GM23248 (cell line): Measurements from ENCODE around the gene CISH. TPM values are rescaled to one million over a fixed set of nuclear protein-coding genes. Genes with fewer than 3 reads are reported as not detected.

Source experiments
- DNase-seq: peaks from one replicate; pipeline ENCODE4 v3.0.0-alpha.2; 2015
- H2AFZ ChIP-seq: fragments of 200-600 bp; sonication (generic); 2 replicates; pipeline ENCODE4 v1.6.1; 2016; ENCODE audit warnings: antibody characterized with exemption
- H3F3A ChIP-seq: fragments of 200-600 bp; sonication (generic); 2 replicates; pipeline ENCODE4 v1.6.1; 2016; ENCODE audit warnings: mild to moderate bottlenecking, antibody characterized with exemption, mixed run types; ENCODE audit not compliant: insufficient read depth
- H3K27ac ChIP-seq: fragments of 200-600 bp; sonication (generic); 2 replicates; pipeline ENCODE4 v1.5.1; 2016; ENCODE audit warnings: mild to moderate bottlenecking
- H3K27me3 ChIP-seq: fragments of 200-600 bp; sonication (generic); replicated peaks from 2 replicates; pipeline ENCODE4 v1.6.1; 2016; ENCODE audit warnings: mild to moderate bottlenecking; ENCODE audit not compliant: insufficient read depth
- H3K36me3 ChIP-seq: fragments of 200-600 bp; sonication (generic); 2 replicates; pipeline ENCODE4 v1.6.1; 2016; ENCODE audit warnings: low read depth, mild to moderate bottlenecking
- H3K4me1 ChIP-seq: fragments of 200-600 bp; sonication (generic); 2 replicates; pipeline ENCODE4 v1.6.1; 2016; ENCODE audit warnings: mild to moderate bottlenecking; ENCODE audit not compliant: insufficient read depth
- H3K4me2 ChIP-seq: fragments of 200-600 bp; sonication (generic); one replicate; pipeline ENCODE4 v1.6.1; 2016; ENCODE audit warnings: mild to moderate bottlenecking; ENCODE audit not compliant: unreplicated experiment
- H3K4me3 ChIP-seq: fragments of 200-600 bp; sonication (generic); 2 replicates; pipeline ENCODE4 v1.5.1; 2016; ENCODE audit warnings: mild to moderate bottlenecking
- H3K79me2 ChIP-seq: fragments of 200-600 bp; sonication (generic); 2 replicates; pipeline ENCODE4 v1.6.1; 2016; ENCODE audit warnings: mild to moderate bottlenecking; ENCODE audit not compliant: insufficient read depth
- H3K9ac ChIP-seq: fragments of 200-600 bp; sonication (generic); 2 replicates; pipeline ENCODE4 v1.6.1; 2016; ENCODE audit warnings: mild to moderate bottlenecking
- H3K9me2 ChIP-seq: fragments of 200-600 bp; sonication (generic); 2 replicates; pipeline ENCODE4 v1.6.1; 2016; ENCODE audit warnings: mixed run types, mild to moderate bottlenecking, moderate library complexity; ENCODE audit not compliant: insufficient read depth
- H3K9me3 ChIP-seq: fragments of 200-600 bp; sonication (generic); one replicate; pipeline ENCODE4 v1.6.1; 2017; ENCODE audit warnings: low read depth
- H4K20me1 ChIP-seq: fragments of 200-600 bp; sonication (generic); 2 replicates; pipeline ENCODE4 v1.6.0; 2016; ENCODE audit not compliant: insufficient read depth
- EZH2 ChIP-seq: fragments of 200-600 bp; sonication (generic); IDR thresholded peaks from 2 replicates; pipeline ENCODE4 v1.6.1; 2018; ENCODE audit warnings: antibody characterized with exemption, mild to moderate bottlenecking; ENCODE audit not compliant: insufficient read depth, poor library complexity, severe bottlenecking
- EZH2phosphoT487 ChIP-seq: fragments of 200-600 bp; sonication (generic); IDR thresholded peaks from 2 replicates; pipeline ENCODE4 v1.6.1; 2018; ENCODE audit warnings: antibody characterized with exemption, moderate library complexity, mild to moderate bottlenecking, low read depth; ENCODE audit not compliant: insufficient read depth
- WGBS, 2 experiments: methylation state at CpG; one replicate each; pipeline ENCODE4 v1.1.6; 2015 to 2017; ENCODE audit warnings: low lambda C conversion rate in 2 of 2, low coverage in 1 of 2; ENCODE audit errors: missing lambda C conversion rate in 2 of 2; 5-methylcytosine and 5-hydroxymethylcytosine counted together
- in situ Hi-C: fragments of 300-500 bp; cut with MboI; formaldehyde crosslinking; loops from 2 replicates; pipeline ENCODE4 v1.15.0; 2020
- polyA plus RNA-seq: library from polyadenylated mRNA; unstranded; fragments of >200 nt; fragmentation: Nextera tagmentation; extraction: Ambion mirVana; gene quantifications from 2 replicates; pipeline ENCODE4 v1.2.1, GENCODE V29; 2016
- total RNA-seq: library from RNA; depleted of rRNA; stranded (reverse); fragments of >200 nt; shearing (Covaris generic); gene quantifications from 2 replicates; pipeline ENCODE4 v1.2.3, GENCODE V29; 2014

Gene CISH
- total and polyA plus RNA-seq, 2 experiments from 2014 or later = 1.1 to 1.6 TPM

DNA sequence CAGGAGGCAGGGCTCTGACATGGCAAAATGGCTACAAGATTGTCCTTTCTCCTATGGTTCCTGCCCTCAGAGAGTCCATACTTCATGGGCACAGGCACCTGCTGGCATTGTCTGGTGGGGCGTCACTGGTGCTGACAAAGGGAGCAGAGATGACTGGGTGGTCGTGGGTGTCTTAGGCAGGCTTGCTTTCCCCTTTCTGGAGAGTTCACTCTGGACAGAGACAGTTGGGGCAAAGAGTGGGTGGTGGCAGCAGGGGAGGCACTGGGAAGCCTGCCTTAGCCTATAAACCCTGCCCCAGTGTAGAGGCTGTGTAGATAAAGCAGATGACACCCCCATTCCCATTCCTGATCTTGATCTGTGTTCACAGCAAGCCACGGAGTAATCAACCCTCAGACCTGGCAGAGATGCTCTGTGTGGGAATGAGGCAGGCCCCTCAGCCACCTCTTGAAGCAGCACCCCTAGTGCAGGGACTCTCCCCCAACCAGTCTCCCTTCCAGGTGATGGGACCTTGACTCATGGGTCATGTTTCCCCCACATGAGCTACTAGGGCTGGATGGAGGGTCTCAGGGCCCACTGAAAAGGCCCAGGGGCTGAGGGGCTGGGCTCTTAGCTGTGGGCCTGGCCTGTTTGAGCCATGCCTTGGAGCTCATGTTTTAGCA is 42.5 kb upstream of the CISH start:
- TF ChIP-seq EZH2 = no peak
- no peak for TF ChIP-seq EZH2phosphoT487
- Histone ChIP-seq H4K20me1 (no peaks in the 10 kb centered on the region), H3K9me3 (no peaks in the 10 kb centered on the region), H3F3A (no peaks in the 10 kb centered on the region), H3K4me2 (no peak overlapping the region), H3K9ac (no peak overlapping the region), H2AFZ (no peak overlapping the region), H3K36me3 (no peaks in the 10 kb centered on the region), H3K4me1 (peaks cover 27% of the 10 kb centered on the region), H3K79me2 (no peaks in the 10 kb centered on the region), H3K27ac (no peak overlapping the region), H3K27me3 (no peaks in the 10 kb centered on the region), H3K9me2 (no peaks in the 10 kb centered on the region), H3K4me3 (no peak overlapping the region)
- no peak for DNase-seq
- in situ Hi-C loops = no loop called here
- 77 to 94% methylated on average over 3 of the region's 3 CpGs for WGBS, 2 experiments

DNA sequence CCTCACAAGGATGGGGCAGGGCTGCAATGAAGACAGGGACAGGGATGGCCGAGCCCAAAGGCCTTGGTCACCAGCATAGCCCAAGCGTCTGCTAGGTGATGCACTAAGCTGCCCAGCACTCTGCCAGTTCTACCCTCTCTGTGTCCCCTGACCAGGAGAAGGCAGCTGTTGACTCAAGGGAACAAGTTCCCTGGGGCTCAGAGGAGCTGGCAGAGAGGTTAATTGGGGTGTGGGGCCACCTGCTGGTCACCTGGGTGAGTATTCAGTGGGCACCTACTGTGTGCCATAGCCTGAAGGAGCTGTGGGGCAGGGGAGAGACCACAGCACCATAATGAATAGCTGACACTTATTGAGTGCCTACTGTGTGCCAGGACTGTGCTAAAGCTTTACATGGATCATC is 41.1 kb upstream of the CISH start:
- DNase-seq = no peak
- 63 to 73% methylated on average over 2 of the region's 2 CpGs for WGBS, 2 experiments
- H3K4me3 ChIP-seq = no peak overlapping the region
- no peaks in the 10 kb centered on the region for H3K9me3 ChIP-seq
- no peaks in the 10 kb centered on the region for H4K20me1 ChIP-seq
- peaks cover 15% of the 10 kb centered on the region for H3K4me1 ChIP-seq
- H3F3A ChIP-seq = no peaks in the 10 kb centered on the region
- in situ Hi-C loops = no loop called here
- TF ChIP-seq EZH2phosphoT487 (no peak), EZH2 (no peak)
- H3K9ac ChIP-seq = no peak overlapping the region
- no peaks in the 10 kb centered on the region for H3K36me3 ChIP-seq
- no peaks in the 10 kb centered on the region for H3K9me2 ChIP-seq
- no peaks in the 10 kb centered on the region for H3K27me3 ChIP-seq
- H2AFZ ChIP-seq = no peak overlapping the region
- H3K79me2 ChIP-seq = no peaks in the 10 kb centered on the region
- H3K4me2 ChIP-seq = no peak overlapping the region
- H3K27ac ChIP-seq = no peak overlapping the region

DNA sequence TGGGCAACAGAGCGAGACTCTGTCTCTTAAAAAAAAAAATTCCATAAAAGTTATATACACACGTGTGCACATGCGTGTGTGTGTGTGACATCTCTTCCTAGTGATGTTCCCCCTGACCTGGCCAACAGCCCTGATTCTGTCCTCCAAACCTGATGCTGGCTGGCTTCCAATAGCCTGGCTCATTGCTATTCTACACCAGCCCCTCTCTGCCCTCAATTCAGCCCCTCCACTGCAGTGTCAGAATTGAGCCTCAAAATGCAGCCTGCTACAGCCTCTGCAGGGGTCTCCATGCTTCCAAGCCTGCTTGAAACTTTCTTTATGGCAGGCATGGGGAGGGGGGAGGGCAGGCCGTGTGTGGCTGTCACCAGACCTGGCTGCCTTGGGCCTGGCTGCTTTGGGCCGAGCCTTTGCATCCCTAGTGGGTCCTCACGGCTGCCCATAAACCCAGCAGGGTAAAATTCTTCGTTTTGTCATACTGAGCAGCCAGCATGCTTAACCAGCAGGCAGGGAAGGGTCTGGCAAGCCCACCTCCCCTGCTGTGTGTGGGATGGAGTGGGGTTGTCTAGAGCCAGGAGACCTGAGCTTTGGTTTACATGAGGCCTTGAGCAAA is 40.5 kb upstream of the CISH start:
- Histone ChIP-seq H3K36me3 (no peaks in the 10 kb centered on the region), H3K9me2 (no peaks in the 10 kb centered on the region), H3F3A (no peaks in the 10 kb centered on the region), H3K9me3 (no peaks in the 10 kb centered on the region), H4K20me1 (no peaks in the 10 kb centered on the region), H3K4me3 (no peak overlapping the region), H3K9ac (no peak overlapping the region), H3K4me2 (no peak overlapping the region), H3K27me3 (no peaks in the 10 kb centered on the region), H3K27ac (no peak overlapping the region), H3K4me1 (peaks cover 14% of the 10 kb centered on the region; the same call in 1 of the 2 replicates), H2AFZ (no peak overlapping the region), H3K79me2 (no peaks in the 10 kb centered on the region)
- WGBS, 2 experiments = 72 to 76% methylated on average over 7 of the region's 7 CpGs
- in situ Hi-C loops = no loop called here
- TF ChIP-seq EZH2phosphoT487 (no peak), EZH2 (no peak)
- no peak for DNase-seq

DNA sequence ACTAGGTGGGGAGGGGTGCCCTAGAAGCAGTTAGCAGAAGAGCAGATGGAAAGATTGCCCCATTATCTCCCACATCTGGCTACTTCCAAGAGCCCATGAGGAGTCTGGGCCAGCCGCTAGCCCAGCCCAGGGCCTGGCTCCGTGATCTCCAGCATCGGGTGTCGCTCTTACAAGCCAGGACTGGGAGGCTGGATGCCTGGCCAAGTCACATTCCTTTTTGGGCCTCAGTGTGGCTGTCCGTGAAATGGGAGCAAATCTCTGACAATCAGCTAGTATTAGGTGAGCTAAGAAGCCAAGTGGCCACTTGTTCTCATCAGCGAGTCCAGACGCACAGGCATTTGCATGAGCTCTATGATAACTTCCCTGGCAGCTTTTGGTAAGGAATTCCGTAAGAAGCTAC is 39.9 kb upstream of the CISH start:
- no peaks in the 10 kb centered on the region for H3F3A ChIP-seq
- H3K4me1 ChIP-seq = peaks cover 14% of the 10 kb centered on the region; the same call in 1 of the 2 replicates
- H4K20me1 ChIP-seq = no peaks in the 10 kb centered on the region
- 85 to 86% methylated on average over 8 of the region's 8 CpGs for WGBS, 2 experiments
- H3K4me2 ChIP-seq = no peak overlapping the region
- no peaks in the 10 kb centered on the region for H3K9me2 ChIP-seq
- no peak overlapping the region for H2AFZ ChIP-seq
- H3K27me3 ChIP-seq = no peaks in the 10 kb centered on the region
- TF ChIP-seq EZH2phosphoT487 (no peak), EZH2 (no peak)
- no peak overlapping the region for H3K9ac ChIP-seq
- no peaks in the 10 kb centered on the region for H3K9me3 ChIP-seq
- H3K36me3 ChIP-seq = no peaks in the 10 kb centered on the region
- no peak for DNase-seq
- no peaks in the 10 kb centered on the region for H3K79me2 ChIP-seq
- in situ Hi-C loops = no loop called here
- H3K4me3 ChIP-seq = no peak overlapping the region
- H3K27ac ChIP-seq = no peak overlapping the region
